GM08714 (cell line): Measurements from ENCODE around the gene STPG2.

Source experiments
- H3K4me3 ChIP-seq: fragments of 200-500 bp; sonication (Bioruptor generic); 2 replicates; pipeline ENCODE4 v1.5.1; 2014; ENCODE audit warnings: mild to moderate bottlenecking, low read length, inconsistent platforms
- ZNF274 ChIP-seq: IDR thresholded peaks from 2 replicates; pipeline ENCODE4 v1.6.1; 2012; ENCODE audit warnings: mild to moderate bottlenecking, low read depth, low read length

The STPG2 gene

DNA sequence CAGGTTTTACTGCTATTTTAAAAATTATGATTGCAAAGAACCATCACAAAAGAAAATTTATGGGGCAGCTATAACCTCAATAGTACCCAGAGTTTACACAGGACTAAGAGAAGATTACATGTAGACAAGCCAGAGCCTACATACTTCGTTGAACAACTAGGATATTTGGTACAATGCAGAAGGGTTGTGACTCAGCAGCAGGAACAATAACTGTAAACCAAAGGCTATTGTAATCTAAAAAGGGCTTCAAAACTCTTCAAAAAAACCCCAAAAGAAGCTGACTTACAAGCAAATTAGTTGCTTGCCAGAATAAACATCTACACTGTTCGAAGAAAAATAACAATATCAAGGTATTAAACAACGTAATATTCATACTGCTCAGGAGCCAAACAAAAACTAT lies 618.0 kb downstream of the STPG2 start:
- no peak for TF ChIP-seq ZNF274
- no peak overlapping the region for H3K4me3 ChIP-seq

DNA sequence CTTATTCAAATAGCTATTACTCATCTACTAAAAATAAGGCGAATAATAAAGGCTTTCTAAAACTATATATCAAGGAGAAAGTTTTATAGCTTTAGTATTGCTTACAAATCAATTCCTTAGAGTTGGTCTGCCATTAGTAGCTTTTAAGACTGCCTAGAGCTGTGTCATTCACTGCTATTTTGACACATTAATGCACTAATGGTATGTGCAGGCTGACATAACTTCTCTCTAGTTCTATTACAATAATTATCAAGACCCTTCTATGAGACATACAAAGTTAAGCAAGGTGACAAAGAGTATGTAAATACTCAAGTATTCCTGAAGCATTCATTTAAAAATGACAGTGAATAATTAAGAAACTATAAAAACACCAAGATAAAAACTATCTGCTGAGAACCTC lies 625.3 kb downstream of the STPG2 start:
- TF ChIP-seq ZNF274 = no peak
- no peak overlapping the region for H3K4me3 ChIP-seq

DNA sequence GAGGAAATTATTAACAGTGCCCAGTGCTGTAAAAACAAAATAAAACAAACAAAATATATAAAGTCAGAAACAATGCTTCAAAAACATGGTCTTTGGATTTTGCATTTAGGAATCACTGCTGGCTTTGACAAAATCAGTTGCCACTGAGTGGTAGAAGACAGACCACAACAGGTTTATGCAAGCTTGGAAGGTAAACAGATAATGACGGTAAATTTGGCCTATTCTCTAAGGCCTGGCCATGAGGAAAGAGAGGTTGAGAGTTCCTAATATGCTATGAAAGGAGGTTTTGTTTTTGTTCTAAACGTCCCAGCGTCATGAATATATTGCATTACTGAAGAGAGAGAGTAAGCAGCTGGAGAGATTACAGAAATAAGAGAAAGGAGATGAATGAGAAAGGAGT lies 629.4 kb downstream of the STPG2 start:
- no peak for TF ChIP-seq ZNF274
- H3K4me3 ChIP-seq = no peak overlapping the region
